ENCODE measurements around the gene HPD.

Gene HPD

DNA sequence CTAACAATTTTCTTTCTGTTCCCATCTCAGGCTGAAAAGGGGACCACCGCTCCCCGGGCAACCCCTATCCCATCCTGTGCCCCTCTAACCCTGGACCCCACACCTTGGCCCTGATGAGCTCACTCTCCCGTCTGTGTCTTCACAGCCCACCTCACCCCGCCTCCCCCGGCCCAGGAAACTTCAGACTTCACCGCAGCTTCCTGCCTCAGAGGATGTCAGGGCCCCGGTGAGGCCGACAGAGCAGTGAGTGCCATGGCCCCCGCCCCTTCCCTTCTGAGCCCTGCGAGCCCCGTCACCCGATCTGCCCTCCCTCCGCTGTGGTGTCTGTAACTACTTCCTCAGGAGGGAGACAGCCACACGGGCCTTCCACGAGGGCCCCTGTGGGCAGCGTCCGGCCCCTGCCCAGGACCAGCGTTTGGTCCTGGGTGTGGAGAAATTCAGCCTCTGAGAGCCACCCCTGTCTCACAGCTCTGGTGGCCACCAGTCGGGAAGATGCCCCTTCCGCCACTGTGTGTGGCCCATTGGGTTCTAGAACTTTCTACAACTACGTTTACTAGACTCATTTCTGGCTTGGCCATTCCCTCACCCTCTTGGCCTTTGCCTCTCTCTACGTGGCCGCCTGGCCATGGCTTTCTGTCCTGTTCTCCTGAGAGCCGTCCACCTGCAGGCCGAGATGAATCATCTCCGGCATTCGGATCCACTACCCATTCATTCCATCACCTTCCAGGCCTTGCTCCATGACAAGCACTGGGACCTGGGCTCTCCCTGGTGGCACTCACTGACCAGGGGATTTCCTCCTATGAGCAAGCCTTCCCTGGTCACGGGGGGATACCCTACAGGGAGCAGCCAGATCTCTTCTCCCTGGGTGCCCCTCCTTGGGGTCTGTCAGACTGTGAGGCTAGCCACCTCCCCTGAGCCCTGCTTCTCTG, 68.6 kb downstream of the HPD start:
- no peak for DNase-seq (ENCODE audit: insufficient read length, low spot score)
- no peak for FAIRE-seq

Measured in HTR-8/SVneo (cell line).